HG03571 (cell line): ENCODE measurements around the gene ALKBH6.
"Not testable (repeated sequence)": the region's sequence is repeated elsewhere in the genome, so short reads cannot be mapped to it uniquely, and the experiment has no call there.

Experiments
- ATAC-seq: cut with Tn5 transposase; IDR thresholded peaks from one replicate; pipeline ENCODE4 v1.9.1; 2021; ENCODE audit not compliant: unreplicated experiment

The ALKBH6 gene

DNA sequence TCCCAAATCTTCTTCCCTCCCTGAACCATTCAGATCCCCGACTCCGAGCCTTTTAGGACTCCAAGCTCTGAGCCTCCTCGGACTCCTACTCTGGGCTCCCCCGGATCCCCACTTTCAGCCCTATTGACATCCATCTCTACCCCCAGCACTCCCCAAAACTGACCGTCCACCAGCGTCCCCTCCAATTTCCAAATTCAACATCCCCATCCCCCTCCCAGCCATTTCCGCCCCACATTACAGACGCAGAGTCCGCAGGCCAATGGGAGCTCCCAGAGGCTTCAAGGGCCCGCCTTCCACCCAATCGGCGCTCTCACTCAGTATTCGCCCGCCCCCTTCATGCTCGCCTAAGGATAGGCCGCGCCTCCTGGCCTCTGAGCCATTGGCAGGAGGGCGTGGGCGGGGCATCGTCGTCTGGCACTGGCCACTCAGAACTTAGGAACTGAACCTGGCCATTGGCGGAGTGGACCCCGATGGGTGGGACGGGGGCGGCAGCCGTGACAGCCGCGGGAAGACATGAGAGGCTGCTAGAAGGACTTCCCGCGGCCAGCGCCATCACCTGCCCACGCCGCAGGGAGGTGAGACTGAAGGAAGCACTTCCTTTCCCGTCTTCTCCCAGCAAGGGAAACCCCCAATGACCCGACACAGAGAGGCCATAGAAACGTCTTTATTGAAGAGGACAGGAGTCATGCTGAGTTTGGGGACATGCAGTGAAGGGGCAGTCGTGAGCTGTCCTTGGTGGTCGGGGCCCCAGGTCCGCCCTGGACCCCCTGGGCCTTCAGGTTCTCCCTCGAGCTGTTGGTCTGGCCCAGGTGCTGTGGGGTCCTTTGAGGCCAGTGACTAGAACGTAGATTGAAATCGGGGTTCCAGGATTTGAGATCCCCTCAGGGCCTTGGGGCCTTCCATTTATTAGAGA lies at the start of gene ALKBH6:
Gene ALKBH6, minus strand, starts transcription at position 202 of the 913 bp plus-strand sequence. CDS start 816 bp downstream, outside the sequence.
- ATAC-seq: peak; percentile 91

GRCh38 chr19:36061367-36061766 lies 47.4 kb upstream of the ALKBH6 start:
- ATAC-seq: no peak

GRCh38 chr19:36060430-36060829 lies 46.4 kb upstream of the ALKBH6 start:
- ATAC-seq: no peak

- no peak for ATAC-seq
These were observed 45.3 kb upstream of the ALKBH6 start for GRCh38 chr19:36059180-36059910.

DNA sequence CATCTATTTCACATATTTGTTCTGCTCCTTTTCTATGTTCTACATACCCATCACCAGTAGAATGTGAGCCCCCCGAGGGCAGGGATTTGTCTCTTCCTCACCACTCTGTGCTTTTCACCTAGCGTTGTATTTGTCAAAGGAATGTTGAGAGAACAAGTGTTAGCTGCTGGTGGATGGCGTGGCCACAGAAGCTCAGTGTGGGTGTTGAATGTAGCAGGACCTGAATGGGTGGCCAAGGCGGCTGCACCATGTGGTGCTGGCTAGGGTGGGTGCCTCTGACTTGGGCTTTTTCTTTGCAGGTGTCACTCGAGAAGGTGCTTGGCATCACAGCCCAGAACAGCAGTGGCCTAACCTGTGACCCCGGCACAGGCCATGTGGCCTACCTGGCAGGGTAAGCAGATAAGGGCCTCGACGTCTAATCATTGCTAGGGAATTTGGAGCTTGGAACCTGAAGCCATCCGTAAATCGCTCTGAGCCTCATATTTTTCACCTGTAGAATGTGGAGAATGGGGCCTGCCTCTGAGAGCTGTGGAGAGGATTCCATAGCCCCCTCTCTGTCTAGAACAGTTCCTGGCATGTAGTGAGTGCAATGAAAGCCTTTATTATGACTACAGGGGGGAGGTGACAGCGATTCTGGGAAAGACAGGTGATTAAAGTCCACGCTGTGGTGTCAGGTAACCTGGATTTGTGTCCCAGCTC lies 44.6 kb upstream of the ALKBH6 start:
- no peak for ATAC-seq

DNA sequence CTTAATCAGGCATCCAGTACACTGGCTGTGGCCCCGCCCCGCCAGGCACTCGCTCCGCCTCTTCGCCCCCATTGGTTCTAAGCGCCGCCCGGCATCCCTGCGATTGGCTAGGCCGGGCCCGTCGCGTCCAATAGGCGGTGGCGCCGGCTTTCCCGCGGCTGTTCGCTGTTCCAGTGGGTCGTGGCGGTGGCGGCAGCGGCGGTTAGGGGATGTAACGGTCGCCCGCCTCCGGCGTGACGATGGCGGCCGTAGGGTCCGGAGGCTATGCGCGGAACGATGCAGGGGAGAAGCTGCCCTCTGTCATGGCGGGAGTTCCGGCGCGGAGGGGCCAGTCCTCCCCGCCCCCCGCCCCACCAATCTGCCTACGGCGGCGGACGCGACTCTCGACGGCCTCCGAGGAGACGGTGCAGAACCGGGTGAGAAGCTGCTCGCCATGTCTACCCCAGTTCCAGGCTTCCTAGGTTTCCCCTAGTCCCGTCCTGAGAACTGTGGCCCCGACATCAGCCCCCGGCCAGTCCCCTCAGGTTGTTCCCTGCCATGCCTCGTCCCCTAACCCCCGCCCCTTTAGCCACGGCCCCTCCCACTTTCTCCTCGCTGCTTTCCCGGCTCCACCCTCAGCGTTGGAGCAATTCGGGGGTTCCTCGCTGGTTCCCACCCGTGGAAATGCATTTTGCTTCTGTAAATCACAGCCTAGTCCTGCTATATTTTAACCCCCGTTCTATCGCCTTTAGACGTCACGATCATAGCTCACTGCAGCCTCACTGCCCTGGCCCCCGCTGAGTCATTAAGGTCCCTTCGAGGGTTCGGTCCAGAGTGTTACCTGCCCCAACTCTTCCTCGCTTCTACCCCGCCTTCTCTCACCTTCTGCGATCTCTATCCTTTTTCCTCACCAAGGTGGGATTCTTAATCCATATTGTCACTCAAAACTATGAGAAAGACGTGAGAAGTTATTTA lies 41.0 kb upstream of the ALKBH6 start, which contains the start of gene WDR62:
Gene WDR62, plus strand, starts transcription at position 165 of the 954 bp plus-strand sequence. Its CDS starts 75 bp downstream, at position 240.
- ATAC-seq: peak; percentile 66

GRCh38 chr19:36054119-36054732 lies 40.2 kb upstream of the ALKBH6 start, which contains the start of gene THAP8:
TSS of gene THAP8 (minus strand) at chr19:36054285. CDS start at chr19:36054217, 68 bp downstream.
- ATAC-seq: peak; percentile 73

DNA sequence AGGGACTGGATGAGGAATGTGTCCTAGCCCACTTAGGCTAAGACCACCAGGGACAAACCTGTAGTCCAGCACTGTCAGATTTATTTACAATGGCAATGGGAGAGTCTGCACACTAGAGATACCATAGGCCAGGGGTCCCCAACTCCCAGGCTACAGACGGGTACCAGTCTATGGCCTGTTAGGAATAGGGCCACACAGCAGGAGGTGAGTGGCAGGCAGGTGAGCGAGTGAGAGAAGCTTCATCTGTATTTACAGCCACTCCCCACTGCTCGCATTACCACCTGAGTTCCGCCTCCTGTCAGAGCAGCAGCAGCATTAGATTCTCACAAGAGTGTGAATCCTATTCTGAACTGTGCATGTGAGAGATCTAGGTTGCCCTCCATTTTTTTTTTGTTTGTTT lies 37.6 kb upstream of the ALKBH6 start:
- ATAC-seq: no peak

- ATAC-seq: no peak
These were observed 37.2 kb upstream of the ALKBH6 start for GRCh38 chr19:36051236-36051635.

GRCh38 chr19:36049080-36049698 lies 35.2 kb upstream of the ALKBH6 start:
- ATAC-seq: no peak

DNA sequence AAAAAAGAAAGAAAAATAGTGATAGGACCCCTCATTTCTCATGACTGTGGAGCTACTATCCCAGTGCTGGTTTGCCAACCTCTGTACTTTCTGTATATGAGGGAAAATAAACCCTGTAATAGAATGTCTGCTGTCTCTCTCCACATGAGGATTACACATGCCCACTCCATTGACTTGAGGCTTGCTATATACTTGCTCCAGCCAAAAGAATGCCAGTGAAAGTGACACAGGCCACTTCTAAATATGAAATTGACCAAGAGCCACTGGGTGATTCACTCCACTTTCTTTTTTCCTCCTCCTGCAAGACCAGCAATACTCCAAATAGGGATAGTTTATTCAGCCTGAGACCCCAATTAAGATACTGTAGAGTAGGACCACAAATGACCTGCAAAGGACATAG lies 33.8 kb upstream of the ALKBH6 start:
- no peak for ATAC-seq

DNA sequence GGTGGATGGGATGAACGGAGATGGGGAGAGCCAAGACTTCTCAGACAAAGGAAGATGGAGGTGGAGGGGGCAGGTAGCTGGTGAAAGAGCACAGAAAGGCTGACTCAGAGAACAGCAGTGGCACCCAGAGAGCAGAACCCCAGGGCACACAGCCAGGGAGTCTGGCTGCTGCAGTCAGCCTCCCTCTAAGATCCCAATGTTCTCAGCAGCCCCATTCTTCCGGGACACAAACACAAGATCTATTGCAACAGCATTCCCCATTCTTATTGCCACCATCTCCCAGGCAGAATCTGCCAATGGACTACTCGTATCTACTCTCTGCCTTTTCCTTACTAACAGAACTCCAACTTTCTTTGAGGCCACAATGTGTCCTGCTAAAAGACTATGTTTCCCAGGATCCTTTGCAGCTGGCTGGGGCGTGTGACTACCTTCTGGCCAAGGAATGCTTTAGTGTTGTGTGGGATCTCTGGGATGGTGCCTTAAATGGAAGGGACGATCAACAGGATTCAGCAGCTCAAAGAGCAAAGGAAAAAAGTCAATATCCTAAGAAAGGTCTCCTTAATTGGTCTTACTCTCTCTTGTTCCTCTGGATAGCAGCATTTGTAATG lies 32.5 kb upstream of the ALKBH6 start:
- no peak for ATAC-seq

GRCh38 chr19:36043952-36044351 lies 29.9 kb upstream of the ALKBH6 start:
- no peak for ATAC-seq

GRCh38 chr19:36041831-36042230 lies 27.8 kb upstream of the ALKBH6 start:
- ATAC-seq: no peak

- ATAC-seq: not testable (repeated sequence)
These were observed 27.1 kb upstream of the ALKBH6 start for GRCh38 chr19:36041092-36041491.

GRCh38 chr19:36040495-36040894 lies 26.5 kb upstream of the ALKBH6 start:
- no peak for ATAC-seq

DNA sequence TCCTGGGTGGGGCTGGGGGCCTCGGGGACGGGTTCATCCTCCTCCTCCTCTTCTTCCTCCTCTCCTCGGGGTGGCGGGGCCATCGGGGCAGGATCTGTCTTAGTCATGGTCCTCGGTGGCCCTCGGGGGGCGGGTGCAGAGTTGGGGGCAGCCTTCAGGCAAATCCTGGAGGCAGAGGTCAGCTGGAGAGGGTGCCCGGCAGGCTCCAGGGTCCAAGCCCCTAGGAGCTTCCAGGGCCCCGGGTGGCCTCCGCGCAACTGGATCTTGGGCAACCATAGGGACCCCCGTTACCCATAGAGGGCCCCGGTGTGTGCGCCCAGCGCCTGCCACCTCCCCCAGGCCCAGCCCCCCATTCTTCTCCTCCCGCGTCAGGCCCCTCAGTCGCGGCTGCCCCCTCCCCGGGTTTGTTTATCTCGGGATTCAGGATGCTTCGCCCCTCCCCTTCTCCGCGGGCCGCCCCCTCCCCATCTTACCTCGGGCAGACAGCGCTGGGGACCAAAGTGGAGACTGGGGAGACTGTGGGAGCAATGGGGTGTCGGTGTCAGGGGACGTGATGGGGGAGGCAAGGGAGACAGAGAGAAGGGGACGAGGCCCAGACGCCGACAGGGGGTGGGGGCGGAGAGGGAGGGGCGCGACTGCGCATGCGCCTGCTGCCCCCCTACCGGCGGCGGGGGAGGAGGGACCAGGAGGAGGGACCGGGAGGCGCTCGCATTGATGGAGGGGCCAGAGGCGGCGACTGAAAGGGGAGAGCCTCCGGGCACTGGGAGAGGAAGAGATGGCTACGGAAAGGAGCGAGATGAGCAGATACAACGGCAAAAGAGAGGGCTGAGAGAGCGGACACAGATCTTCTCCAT lies 18.5 kb upstream of the ALKBH6 start, which contains the start of gene CLIP3:
Gene CLIP3, minus strand, starts transcription at position 623 of the 854 bp plus-strand sequence. Its CDS starts 516 bp downstream, at position 107.
- ATAC-seq: no peak

DNA sequence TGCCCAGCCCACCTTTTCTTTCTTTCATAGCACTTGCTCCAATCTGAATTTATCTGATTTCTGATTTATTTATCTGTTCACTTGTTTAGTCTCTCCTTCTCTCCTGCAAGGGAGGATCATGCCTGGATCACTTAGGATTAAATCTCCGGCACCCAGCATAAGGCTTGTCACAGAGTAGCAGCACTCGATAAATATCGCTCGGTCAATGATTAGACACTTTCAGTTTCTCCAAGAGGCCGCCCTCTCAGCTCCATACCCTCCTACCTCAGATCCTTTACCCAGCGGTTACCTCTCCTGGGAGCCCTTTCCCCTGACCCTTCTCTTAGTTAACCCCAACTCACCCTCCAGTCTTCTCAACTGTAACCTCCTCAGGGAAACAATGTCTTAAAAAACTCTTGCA lies 17.3 kb upstream of the ALKBH6 start:
- no peak for ATAC-seq
